K562 (cell line): ENCODE data around the gene PGP. TPM values are rescaled to one million over a fixed set of nuclear protein-coding genes. Genes with fewer than 3 reads are reported as not detected.

ENCODE experiments used
- BRCA1 ChIP-seq, 2 experiments: fragments of 450-650 bp in 1 of 2; sonication (generic) in 1 of 2; formaldehyde crosslinking in 1 of 2; IDR thresholded peaks; 2 replicates each; pipeline versions ENCODE4 v1.5.0 to v1.6.1; 2017 to 2020; ENCODE audit warnings: mild to moderate bottlenecking in 1 of 2, missing genetic modification reagents in 1 of 2
- C11orf30 ChIP-seq: fragments of 450-650 bp; IDR thresholded peaks from 2 replicates; pipeline ENCODE4 v1.6.1; 2016; ENCODE audit warnings: low read depth, mild to moderate bottlenecking
- CEBPB ChIP-seq: fragments of 450-650 bp; IDR thresholded peaks from 2 replicates; pipeline ENCODE4 v1.6.1; 2016; ENCODE audit warnings: missing genetic modification characterization, missing compliant biosample characterization
- CEBPG ChIP-seq, 3 experiments: fragments of 200-800 bp in 1 of 3; sonication (Bioruptor generic) in 1 of 3; sonication (generic) in 1 of 3; formaldehyde crosslinking in 1 of 3; IDR thresholded peaks in 2 of 3; conservative IDR thresholded peaks in 1 of 3; 2 replicates each; pipeline versions ENCODE4 v1.6.1 to v1.8.0; 2016 to 2022; ENCODE audit warnings: missing compliant biosample characterization in 2 of 3, missing genetic modification characterization in 2 of 3, mild to moderate bottlenecking in 1 of 3, missing genetic modification reagents in 1 of 3
- CHD1 ChIP-seq: fragments of 200-600 bp; sonication (generic); IDR thresholded peaks from one replicate; pipeline ENCODE4 v1.6.1; 2012; ENCODE audit warnings: mild to moderate bottlenecking, moderate library complexity, low read length, inconsistent platforms
- CSDE1 ChIP-seq, 2 experiments: fragments of 450-650 bp; IDR thresholded peaks; 2 replicates each; pipeline ENCODE4 v1.6.1; 2016; ENCODE audit warnings: mild to moderate bottlenecking in 1 of 2
- FUS ChIP-seq: fragments of 200-400 bp; formaldehyde crosslinking; optimal IDR thresholded peaks from 2 replicates; pipeline ENCODE3; 2017; ENCODE audit warnings: low read depth, low read length
- GABPA ChIP-seq: fragments of 200-800 bp; sonication (Bioruptor generic); conservative IDR thresholded peaks from 2 replicates; pipeline ENCODE4 v1.6.1; 2016; ENCODE audit warnings: low read depth, missing genetic modification characterization, missing compliant biosample characterization
- PHF21A ChIP-seq: fragments of 450-650 bp; IDR thresholded peaks from 2 replicates; pipeline ENCODE4 v1.6.1; 2017; ENCODE audit warnings: low read depth, borderline replicate concordance
- TAF1 ChIP-seq: IDR thresholded peaks from 2 replicates; pipeline ENCODE4 v1.6.1; 2011; ENCODE audit warnings: mild to moderate bottlenecking, low read length, moderate library complexity; ENCODE audit not compliant: insufficient read depth, control insufficient read depth, severe bottlenecking; ENCODE audit errors: extremely low read depth
- polyA plus RNA-seq, 8 experiments: library from polyadenylated mRNA; depleted of rRNA in 4 of 8; stranded (reverse) in 5 of 8; unstranded in 3 of 8; fragments of >200 nt; fragmentation: Nextera tagmentation in 2 of 8; fragmentation: Illumina TruSeq in 1 of 8; extraction: Ambion mirVana in 2 of 8; extraction: Trizol in 1 of 8; gene quantifications; 2 replicates each; pipeline versions ENCODE4 v1.2.1 to v1.2.3, GENCODE V29; 2011 to 2014; ENCODE audit warnings: inconsistent platforms in 1 of 8, missing spikeins in 1 of 8
- total RNA-seq, 7 experiments: library from RNA; depleted of rRNA in 6 of 7; stranded (reverse); fragments of >200 nt in 6 of 7; fragmentation: Illumina TruSeq in 2 of 7; extraction: Trizol in 2 of 7; gene quantifications; 2 replicates each; pipeline versions ENCODE4 v1.2.1 to v1.2.3, GENCODE V29; 2011 to 2021; ENCODE audit warnings: low replicate concordance in 1 of 7
- TF ChIP-seq, protein P1 (sequence below), 2 experiments: fragments of 450-650 bp in 1 of 2; sonication (generic) in 1 of 2; formaldehyde crosslinking in 1 of 2; IDR thresholded peaks in 1 of 2; conservative IDR thresholded peaks in 1 of 2; 2 replicates each; pipeline versions ENCODE4 v1.6.1 to v1.8.1; 2016 to 2023; ENCODE audit warnings: mild to moderate bottlenecking in 2 of 2, moderate library complexity in 2 of 2, inconsistent platforms in 1 of 2, missing genetic modification reagents in 1 of 2
- TF ChIP-seq, protein P2 (sequence below): fragments of 450-650 bp; IDR thresholded peaks from 2 replicates; pipeline ENCODE4 v1.7.1; 2018; ENCODE audit warnings: mild to moderate bottlenecking, low read depth; ENCODE audit not compliant: partially characterized antibody
- TF ChIP-seq, protein P3 (sequence below): fragments of 450-650 bp; formaldehyde crosslinking; IDR thresholded peaks from 2 replicates; pipeline ENCODE4 v1.4.0; 2022; ENCODE audit warnings: mild to moderate bottlenecking, moderate library complexity
- TF ChIP-seq, protein P4 (sequence below): sonication (generic); formaldehyde crosslinking; IDR thresholded peaks from 2 replicates; pipeline ENCODE4 v1.8.1; 2023; ENCODE audit warnings: mild to moderate bottlenecking, missing genetic modification reagents

PGP gene
- total and polyA plus RNA-seq, 9 of the 15 experiments (the other 6 are each of a cell fraction or from before 2014, with no cell fraction given), result 1.1 to 57.6 (median 19.6) TPM

DNA sequence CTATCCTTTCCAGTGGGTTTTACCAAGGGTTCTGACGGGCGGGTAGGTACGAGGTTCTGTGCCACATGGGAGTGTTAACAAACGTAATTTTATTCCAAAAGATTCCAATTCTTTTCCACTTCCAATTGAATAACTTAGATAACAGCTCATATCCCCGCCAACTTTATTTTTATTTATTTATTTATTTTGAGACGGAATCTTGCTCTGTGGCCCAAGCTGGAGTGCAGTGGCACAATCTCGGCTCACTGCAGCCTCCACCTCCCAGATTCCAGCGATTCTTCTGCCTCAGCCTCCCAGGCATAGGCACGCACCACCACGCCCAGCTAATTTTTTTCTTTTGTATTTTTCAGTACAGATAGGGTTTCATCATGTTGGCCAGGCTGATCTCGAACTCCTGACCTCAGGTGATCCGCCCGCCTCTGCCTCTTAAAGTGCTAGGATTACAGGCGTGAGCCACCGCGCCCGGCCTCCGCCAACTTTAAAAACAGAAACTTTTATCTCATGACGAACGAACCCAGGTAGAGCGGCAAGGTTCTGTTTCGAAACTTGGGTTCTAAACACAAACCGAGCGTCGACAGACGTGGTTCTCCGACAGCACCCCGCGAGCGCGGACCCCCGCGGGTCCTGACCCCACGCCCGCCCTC, 36.1 kb upstream of the PGP start (continued):
- TF ChIP-seq CEBPG (CRISPR knock-in tag; IDR thresholded peaks at IDR 0.05) (no peak; the same call in 1 of the 2 replicates), CEBPG (tag; conservative IDR thresholded peaks at IDR 0.05 in 1 of 2, IDR thresholded peaks at IDR 0.05 in 1 of 2) (peak; percentile 75 to 76), BRCA1 (IDR thresholded peaks at IDR 0.05) (no peak), BRCA1 (CRISPR knock-in tag; IDR thresholded peaks at IDR 0.05) (0 out of 2 replicates have a peak, but pooled peaks have one; percentile 39), C11orf30 (no peak), TAF1 (peak; percentile 6), GABPA (tag) (no peak), CHD1 (peak; percentile 85), FUS (no peak), PHF21A (0 out of 2 replicates have a peak, but pooled peaks have one; percentile 72), CSDE1 (IDR thresholded peaks at IDR 0.05) (no peak), CEBPB (tag) (peak; percentile 66)
- TF ChIP-seq, protein P1, sequence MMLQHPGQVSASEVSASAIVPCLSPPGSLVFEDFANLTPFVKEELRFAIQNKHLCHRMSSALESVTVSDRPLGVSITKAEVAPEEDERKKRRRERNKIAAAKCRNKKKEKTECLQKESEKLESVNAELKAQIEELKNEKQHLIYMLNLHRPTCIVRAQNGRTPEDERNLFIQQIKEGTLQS (IDR thresholded peaks at IDR 0.05), result peak; percentile 36; the same call in 1 of the 2 replicates
- TF ChIP-seq, protein P1 (CRISPR knock-in tag; conservative IDR thresholded peaks at IDR 0.05), result no peak
- TF ChIP-seq, protein P2, sequence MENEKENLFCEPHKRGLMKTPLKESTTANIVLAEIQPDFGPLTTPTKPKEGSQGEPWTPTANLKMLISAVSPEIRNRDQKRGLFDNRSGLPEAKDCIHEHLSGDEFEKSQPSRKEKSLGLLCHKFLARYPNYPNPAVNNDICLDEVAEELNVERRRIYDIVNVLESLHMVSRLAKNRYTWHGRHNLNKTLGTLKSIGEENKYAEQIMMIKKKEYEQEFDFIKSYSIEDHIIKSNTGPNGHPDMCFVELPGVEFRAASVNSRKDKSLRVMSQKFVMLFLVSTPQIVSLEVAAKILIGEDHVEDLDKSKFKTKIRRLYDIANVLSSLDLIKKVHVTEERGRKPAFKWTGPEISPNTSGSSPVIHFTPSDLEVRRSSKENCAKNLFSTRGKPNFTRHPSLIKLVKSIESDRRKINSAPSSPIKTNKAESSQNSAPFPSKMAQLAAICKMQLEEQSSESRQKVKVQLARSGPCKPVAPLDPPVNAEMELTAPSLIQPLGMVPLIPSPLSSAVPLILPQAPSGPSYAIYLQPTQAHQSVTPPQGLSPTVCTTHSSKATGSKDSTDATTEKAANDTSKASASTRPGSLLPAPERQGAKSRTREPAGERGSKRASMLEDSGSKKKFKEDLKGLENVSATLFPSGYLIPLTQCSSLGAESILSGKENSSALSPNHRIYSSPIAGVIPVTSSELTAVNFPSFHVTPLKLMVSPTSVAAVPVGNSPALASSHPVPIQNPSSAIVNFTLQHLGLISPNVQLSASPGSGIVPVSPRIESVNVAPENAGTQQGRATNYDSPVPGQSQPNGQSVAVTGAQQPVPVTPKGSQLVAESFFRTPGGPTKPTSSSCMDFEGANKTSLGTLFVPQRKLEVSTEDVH, result peak; percentile 16
- TF ChIP-seq, protein P3, sequence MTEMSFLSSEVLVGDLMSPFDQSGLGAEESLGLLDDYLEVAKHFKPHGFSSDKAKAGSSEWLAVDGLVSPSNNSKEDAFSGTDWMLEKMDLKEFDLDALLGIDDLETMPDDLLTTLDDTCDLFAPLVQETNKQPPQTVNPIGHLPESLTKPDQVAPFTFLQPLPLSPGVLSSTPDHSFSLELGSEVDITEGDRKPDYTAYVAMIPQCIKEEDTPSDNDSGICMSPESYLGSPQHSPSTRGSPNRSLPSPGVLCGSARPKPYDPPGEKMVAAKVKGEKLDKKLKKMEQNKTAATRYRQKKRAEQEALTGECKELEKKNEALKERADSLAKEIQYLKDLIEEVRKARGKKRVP (CRISPR knock-in tag), result peak; percentile 53; the same call in 1 of the 2 replicates
- TF ChIP-seq, protein P4, sequence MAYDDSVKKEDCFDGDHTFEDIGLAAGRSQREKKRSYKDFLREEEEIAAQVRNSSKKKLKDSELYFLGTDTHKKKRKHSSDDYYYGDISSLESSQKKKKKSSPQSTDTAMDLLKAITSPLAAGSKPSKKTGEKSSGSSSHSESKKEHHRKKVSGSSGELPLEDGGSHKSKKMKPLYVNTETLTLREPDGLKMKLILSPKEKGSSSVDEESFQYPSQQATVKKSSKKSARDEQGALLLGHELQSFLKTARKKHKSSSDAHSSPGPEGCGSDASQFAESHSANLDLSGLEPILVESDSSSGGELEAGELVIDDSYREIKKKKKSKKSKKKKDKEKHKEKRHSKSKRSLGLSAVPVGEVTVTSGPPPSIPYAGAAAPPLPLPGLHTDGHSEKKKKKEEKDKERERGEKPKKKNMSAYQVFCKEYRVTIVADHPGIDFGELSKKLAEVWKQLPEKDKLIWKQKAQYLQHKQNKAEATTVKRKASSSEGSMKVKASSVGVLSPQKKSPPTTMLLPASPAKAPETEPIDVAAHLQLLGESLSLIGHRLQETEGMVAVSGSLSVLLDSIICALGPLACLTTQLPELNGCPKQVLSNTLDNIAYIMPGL, result no peak
- TF ChIP-seq, all 486 proteins: peak for 21
